ENCODE measurements around the gene EPHA6. TPM values are rescaled to one million over a fixed set of nuclear protein-coding genes. Genes with fewer than 3 reads are reported as not detected.

EPHA6 gene
- total RNA-seq, 1 experiment from 2014 or later = 0.61 TPM

GRCh38 chr3:97656638-97657037 lies 842.2 kb downstream of the EPHA6 start:
- H2BK20ac ChIP-seq (ENCODE audit: low read depth, low read length, poor library complexity, severe bottlenecking) = no peak overlapping the region
- Mint-ChIP-seq H3K9me3 (no peaks in the 10 kb centered on the region), H3K4me1 (peaks cover 0 to under 1% of the 10 kb centered on the region in 2 experiments; a peak in 1 of 4 replicates), H3K27me3 (ENCODE audit: low read depth) (peaks cover under 1% of the 10 kb centered on the region), H3K36me3 (ENCODE audit: insufficient read depth in 1 of 3, low read depth in 3 of 3) (no peaks in the 10 kb centered on the region), H3K4me3 (no peak overlapping the region), H3K27ac (no peak overlapping the region)
- no peak overlapping the region for H2BK5ac ChIP-seq (ENCODE audit: insufficient read length, low read length)
- H2BK15ac ChIP-seq (ENCODE audit: low read depth, low read length) = no peak overlapping the region
- no peak overlapping the region for H2AK5ac ChIP-seq (ENCODE audit: insufficient read length, low read length)
- no peak for TF ChIP-seq CTCF (conservative IDR thresholded peaks at IDR 0.05)
- H3K4me1 ChIP-seq (ENCODE audit: insufficient read depth, low read length) = no peaks in the 10 kb centered on the region; the same call in 1 of the 2 replicates
- no peak overlapping the region for H2BK12ac ChIP-seq (ENCODE audit: insufficient read length, low read depth, low read length)
- no peaks in the 10 kb centered on the region for H3K79me2 ChIP-seq (ENCODE audit: insufficient read depth, low read length)
- H3K4me2 ChIP-seq (ENCODE audit: insufficient read depth, insufficient read length, low read length) = no peak overlapping the region
- H4K8ac ChIP-seq (replicated peaks; ENCODE audit: insufficient read length, low read depth, low read length) = no peak overlapping the region
- no peak for DNase-seq
- H3T11ph ChIP-seq (ENCODE audit: low read length) = no peak overlapping the region
- H3K18ac ChIP-seq (ENCODE audit: insufficient read length, low read depth, low read length) = no peak overlapping the region
- no peak overlapping the region for H4K91ac ChIP-seq (ENCODE audit: insufficient read length, low read depth, low read length)
- no peak overlapping the region for H2AFZ ChIP-seq (ENCODE audit: low read length)
- H3K23me2 ChIP-seq (ENCODE audit: insufficient read length, low read depth, low read length, poor library complexity, severe bottlenecking) = no peaks in the 10 kb centered on the region
- H3K9me3 ChIP-seq (ENCODE audit: control insufficient read depth, low read depth, low read length) = no peaks in the 10 kb centered on the region
- H3K27me3 ChIP-seq (ENCODE audit: insufficient read depth, low read length) = no peaks in the 10 kb centered on the region
- H2BK120ac ChIP-seq (ENCODE audit: low read depth, low read length, poor library complexity, severe bottlenecking) = no peak overlapping the region
- H3K9ac ChIP-seq (ENCODE audit: extremely low read depth, insufficient read length, low read length) = no peak overlapping the region
- no peak overlapping the region for H3K4ac ChIP-seq (ENCODE audit: low read depth, low read length)
- H3K23ac ChIP-seq (ENCODE audit: insufficient read length, low read depth, low read length) = no peak overlapping the region
- no peak overlapping the region for H4K5ac ChIP-seq (ENCODE audit: insufficient read length, low read depth, low read length)
- no peak overlapping the region for H3K56ac ChIP-seq (ENCODE audit: insufficient read length, low read depth, low read length)
- H4K20me1 ChIP-seq (ENCODE audit: control insufficient read depth, insufficient read depth, insufficient read length) = no peaks in the 10 kb centered on the region
- no peak overlapping the region for H3K14ac ChIP-seq (ENCODE audit: insufficient read depth, low read length)
- H3K79me1 ChIP-seq (ENCODE audit: insufficient read depth, low read depth, low read length, poor library complexity, severe bottlenecking) = no peaks in the 10 kb centered on the region
- H3K27ac ChIP-seq (ENCODE audit: insufficient read length, low read depth, low read length) = no peak overlapping the region
